Measurements from ENCODE around the gene SLC22A23.

Gene SLC22A23

DNA sequence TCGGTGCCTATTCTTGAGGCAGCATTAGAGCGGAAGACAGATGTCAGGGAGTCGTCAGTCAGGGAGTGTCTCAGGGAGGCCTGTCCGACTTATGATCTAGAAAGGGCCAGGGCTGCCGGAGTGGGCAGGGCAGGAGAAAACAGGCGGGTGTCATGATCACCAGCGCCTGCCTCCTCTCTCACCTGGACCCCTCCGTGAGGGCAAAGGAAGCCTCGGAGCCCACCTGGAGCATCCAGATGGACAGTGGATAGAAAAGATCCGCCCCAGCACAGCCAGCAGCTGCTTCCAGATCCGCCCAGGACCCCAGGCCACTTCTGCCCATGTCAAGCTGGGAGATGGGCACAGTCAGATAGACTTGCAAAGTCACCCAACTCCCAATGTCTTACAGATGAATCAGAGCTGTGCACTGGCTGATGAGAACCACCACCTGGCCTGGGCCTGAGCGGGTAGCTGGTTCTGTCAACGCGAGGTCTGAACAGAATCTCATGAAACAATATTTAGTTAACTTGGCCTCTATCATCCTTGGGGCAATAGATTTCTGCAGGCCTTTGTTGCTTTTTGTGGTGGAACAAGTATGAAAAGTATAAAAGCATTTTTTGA, 175.9 kb downstream of the SLC22A23 start:
- H3K36me3 ChIP-seq (ENCODE audit: insufficient read depth, low read length): peaks cover 24% of the 10 kb centered on the region
- no peak overlapping the region for H3K4me3 ChIP-seq (ENCODE audit: low read length)
- H3K4me1 ChIP-seq (ENCODE audit: insufficient read depth, low read length): peaks cover 32% of the 10 kb centered on the region
- H2AFZ ChIP-seq (ENCODE audit: low read depth, low read length): no peak overlapping the region
- no peaks in the 10 kb centered on the region for H3K27me3 ChIP-seq (ENCODE audit: insufficient read depth, low read length)
- no peaks in the 10 kb centered on the region for H3K9me3 ChIP-seq (ENCODE audit: low read length)

DNA sequence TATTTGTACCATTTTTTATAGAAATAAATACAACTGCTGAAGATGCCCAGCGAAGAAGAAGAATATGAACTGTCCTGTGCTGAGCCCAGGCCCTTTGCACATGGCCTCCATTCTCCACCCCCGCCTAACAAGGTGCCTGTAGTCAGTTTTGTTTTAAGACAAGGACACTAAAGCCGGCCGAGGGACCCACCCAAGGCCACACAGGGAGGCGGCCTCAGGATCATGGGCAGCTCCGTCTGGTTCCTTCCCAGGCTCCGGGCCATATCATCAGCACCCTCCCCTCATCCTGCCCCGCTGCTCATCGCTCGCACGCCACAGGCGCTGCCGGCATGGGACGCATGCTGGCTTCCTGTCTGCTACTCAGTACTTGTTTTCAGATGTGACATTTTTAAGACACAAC, 176.8 kb downstream of the SLC22A23 start:
- peaks cover 29% of the 10 kb centered on the region for H3K4me1 ChIP-seq (ENCODE audit: insufficient read depth, low read length)
- no peak overlapping the region for H3K4me3 ChIP-seq (ENCODE audit: low read length)
- H3K9me3 ChIP-seq (ENCODE audit: low read length): no peaks in the 10 kb centered on the region
- peaks cover 18% of the 10 kb centered on the region for H3K36me3 ChIP-seq (ENCODE audit: insufficient read depth, low read length)
- H3K27me3 ChIP-seq (ENCODE audit: insufficient read depth, low read length): no peaks in the 10 kb centered on the region
- no peak overlapping the region for H2AFZ ChIP-seq (ENCODE audit: low read depth, low read length)

DNA sequence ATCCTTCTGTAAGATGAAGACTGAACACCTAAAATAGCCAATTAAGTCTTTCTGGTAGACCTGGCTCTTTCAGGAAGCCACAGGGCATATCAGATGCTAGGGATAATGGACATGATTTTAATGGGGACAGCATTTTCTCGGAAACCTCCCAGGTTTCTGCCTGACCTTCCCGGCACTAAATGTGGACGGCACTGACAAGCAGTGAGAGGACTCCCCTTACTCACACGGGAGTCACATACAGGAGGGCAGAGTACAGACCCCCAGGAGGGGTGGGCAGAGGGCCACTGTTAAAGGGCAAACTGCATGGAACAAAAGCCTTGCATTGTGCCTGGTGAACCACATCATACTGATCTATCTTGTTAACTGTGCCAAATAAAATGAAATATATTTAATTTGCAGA, 178.2 kb downstream of the SLC22A23 start:
- H3K27me3 ChIP-seq (ENCODE audit: insufficient read depth, low read length): no peaks in the 10 kb centered on the region
- no peak overlapping the region for H3K4me3 ChIP-seq (ENCODE audit: low read length)
- H2AFZ ChIP-seq (ENCODE audit: low read depth, low read length): no peak overlapping the region
- peaks cover 19% of the 10 kb centered on the region for H3K36me3 ChIP-seq (ENCODE audit: insufficient read depth, low read length)
- peaks cover 27% of the 10 kb centered on the region for H3K4me1 ChIP-seq (ENCODE audit: insufficient read depth, low read length)
- no peaks in the 10 kb centered on the region for H3K9me3 ChIP-seq (ENCODE audit: low read length)

DNA sequence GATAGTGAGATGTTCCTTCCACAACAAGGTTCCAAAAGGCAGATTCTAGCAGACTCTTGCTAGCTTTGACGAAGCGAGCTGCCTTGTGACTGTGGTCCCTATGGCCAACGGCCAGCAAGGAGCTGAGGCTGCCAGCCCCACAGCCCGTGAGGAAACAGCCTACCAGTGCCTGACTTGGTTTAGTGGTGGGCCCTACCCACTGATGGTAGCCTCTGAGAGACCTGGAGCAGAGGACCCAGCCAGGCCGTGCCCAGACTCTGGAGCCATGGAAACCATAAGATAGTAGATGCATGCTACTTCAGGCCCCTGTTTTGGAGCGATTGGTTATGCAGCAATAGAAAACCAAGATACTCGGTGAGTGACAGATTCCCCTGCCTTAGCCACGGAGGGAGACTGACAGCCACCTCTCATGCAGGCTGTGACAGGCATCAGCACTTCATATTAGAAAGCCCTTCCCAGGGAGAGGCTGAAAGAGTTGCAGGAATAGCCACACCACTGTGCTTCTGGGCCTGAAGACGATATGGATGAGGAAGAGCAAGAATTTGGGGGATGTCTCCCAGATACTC, 178.9 kb downstream of the SLC22A23 start:
- peaks cover 21% of the 10 kb centered on the region for H3K36me3 ChIP-seq (ENCODE audit: insufficient read depth, low read length)
- no peak overlapping the region for H3K4me3 ChIP-seq (ENCODE audit: low read length)
- no peaks in the 10 kb centered on the region for H3K27me3 ChIP-seq (ENCODE audit: insufficient read depth, low read length)
- H2AFZ ChIP-seq (ENCODE audit: low read depth, low read length): no peak overlapping the region
- H3K9me3 ChIP-seq (ENCODE audit: low read length): no peaks in the 10 kb centered on the region
- peaks cover 23% of the 10 kb centered on the region for H3K4me1 ChIP-seq (ENCODE audit: insufficient read depth, low read length)

DNA sequence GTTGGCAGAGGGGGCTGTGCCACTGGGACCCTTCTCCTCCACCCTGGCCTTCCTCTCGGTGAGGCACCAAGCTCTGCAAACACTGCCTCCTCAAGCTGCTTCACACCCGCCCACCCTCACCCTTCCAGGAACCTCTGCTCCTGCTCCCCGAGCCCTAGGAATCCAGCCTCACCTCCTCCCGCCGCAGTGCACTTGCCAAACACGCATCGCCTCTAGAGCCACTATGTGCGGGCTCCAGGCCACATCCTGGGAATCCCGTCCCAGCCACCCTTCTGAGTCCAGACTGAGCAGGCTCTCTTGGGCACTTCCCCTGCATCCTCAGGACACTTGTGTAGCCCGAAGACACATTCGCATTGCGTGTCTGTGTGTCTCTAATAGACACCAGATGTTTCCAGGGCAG, 179.6 kb downstream of the SLC22A23 start:
- peaks cover 25% of the 10 kb centered on the region for H3K36me3 ChIP-seq (ENCODE audit: insufficient read depth, low read length)
- no peaks in the 10 kb centered on the region for H3K27me3 ChIP-seq (ENCODE audit: insufficient read depth, low read length)
- H3K4me1 ChIP-seq (ENCODE audit: insufficient read depth, low read length): peaks cover 17% of the 10 kb centered on the region
- no peak overlapping the region for H2AFZ ChIP-seq (ENCODE audit: low read depth, low read length)
- no peaks in the 10 kb centered on the region for H3K9me3 ChIP-seq (ENCODE audit: low read length)
- no peak overlapping the region for H3K4me3 ChIP-seq (ENCODE audit: low read length)

DNA sequence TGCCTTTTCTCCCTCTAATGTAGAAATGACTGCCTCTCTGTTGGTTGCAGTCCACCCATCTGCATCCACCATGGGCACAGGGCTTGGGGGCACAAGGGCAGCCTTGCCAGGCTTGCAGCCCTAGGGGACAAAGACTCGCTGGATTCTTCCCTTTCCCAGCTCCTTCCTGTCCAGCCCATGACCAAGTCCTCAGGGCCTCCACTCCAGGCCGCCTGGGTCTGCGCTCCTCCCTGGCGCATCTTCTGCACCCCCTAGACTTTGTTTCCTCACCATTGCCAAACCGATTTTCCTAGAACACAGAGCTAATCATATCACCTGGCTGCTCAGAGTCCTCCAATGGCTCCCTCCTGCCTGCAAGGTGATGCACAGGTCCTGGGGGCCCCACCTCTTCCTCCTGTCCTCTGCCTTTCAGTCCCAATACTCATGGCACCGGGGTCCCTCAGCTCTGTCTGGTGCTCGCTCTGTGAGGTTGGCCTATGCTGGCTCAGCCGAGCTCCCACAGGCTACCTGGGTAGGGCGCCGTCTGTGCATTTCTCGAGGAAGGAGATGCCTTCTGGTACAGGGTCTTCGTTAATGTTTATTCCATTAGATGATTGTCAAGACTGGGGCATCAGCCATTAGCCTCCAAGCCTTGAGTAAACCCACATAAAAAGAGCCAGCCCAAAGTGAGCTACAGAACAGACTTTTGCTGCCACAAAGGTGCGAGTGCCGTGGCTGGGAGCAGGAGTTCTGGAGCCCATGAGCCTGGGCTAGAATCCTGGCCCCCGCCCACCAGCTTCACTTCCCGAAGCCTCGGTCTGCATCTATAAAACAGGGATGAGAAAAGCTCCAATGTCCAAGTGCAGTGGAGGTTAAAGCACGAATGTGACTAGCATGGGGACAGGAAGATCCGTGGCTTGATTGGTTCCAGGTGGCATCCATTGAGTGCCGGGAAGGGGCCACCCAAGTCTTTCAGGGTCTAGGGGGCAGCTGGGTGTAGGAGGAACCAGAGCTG, 180.4 kb downstream of the SLC22A23 start:
- H3K4me3 ChIP-seq (ENCODE audit: low read length): no peak overlapping the region
- H3K9me3 ChIP-seq (ENCODE audit: low read length): no peaks in the 10 kb centered on the region
- peaks cover 9% of the 10 kb centered on the region for H3K4me1 ChIP-seq (ENCODE audit: insufficient read depth, low read length)
- peaks cover 33% of the 10 kb centered on the region for H3K36me3 ChIP-seq (ENCODE audit: insufficient read depth, low read length)
- no peaks in the 10 kb centered on the region for H3K27me3 ChIP-seq (ENCODE audit: insufficient read depth, low read length)
- H2AFZ ChIP-seq (ENCODE audit: low read depth, low read length): no peak overlapping the region

DNA sequence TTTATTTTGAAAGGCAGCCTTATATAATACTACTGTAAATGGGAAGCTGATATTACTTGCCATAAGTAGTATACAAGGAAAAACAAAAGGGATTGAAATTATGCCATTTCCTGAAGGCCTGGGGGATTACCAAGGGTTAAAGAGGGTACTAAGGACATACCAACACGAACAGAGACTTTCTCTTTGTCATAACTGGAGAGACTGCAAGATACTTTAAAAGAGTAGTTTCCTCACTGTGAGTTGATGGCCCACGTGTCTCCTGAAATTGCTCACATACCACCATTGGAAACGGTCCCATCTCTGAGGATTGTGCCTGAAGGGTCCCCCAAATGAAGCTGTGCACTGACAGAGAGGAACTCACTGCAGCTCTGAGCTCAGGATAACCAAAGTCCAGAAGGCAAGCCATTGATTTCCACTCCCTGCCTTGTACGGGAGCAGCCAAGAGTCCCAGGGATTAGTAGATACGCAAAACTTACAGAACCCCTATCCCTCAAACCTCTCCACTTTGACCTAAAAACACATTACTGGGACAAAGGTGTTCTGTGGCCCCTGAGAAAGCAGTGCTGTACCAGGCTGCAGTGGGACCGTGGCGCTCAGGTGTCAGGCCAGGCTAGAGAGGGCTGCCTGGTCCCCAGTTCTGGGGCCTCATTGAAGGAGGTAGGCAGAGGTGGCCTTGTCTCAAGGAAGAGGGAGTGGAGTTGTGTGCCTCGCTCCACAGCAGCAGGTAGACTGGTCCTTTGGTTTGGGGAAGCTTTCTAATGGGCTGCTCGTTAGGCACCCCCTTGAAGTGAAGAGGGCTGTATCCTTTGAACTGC, 182.9 kb downstream of the SLC22A23 start:
- Histone ChIP-seq H3K27me3 (ENCODE audit: insufficient read depth, low read length) (no peaks in the 10 kb centered on the region), H2AFZ (ENCODE audit: low read depth, low read length) (no peak overlapping the region), H3K9me3 (ENCODE audit: low read length) (no peaks in the 10 kb centered on the region), H3K4me1 (ENCODE audit: insufficient read depth, low read length) (no peaks in the 10 kb centered on the region), H3K4me3 (ENCODE audit: low read length) (no peak overlapping the region), H3K36me3 (ENCODE audit: insufficient read depth, low read length) (peaks cover 57% of the 10 kb centered on the region)

DNA sequence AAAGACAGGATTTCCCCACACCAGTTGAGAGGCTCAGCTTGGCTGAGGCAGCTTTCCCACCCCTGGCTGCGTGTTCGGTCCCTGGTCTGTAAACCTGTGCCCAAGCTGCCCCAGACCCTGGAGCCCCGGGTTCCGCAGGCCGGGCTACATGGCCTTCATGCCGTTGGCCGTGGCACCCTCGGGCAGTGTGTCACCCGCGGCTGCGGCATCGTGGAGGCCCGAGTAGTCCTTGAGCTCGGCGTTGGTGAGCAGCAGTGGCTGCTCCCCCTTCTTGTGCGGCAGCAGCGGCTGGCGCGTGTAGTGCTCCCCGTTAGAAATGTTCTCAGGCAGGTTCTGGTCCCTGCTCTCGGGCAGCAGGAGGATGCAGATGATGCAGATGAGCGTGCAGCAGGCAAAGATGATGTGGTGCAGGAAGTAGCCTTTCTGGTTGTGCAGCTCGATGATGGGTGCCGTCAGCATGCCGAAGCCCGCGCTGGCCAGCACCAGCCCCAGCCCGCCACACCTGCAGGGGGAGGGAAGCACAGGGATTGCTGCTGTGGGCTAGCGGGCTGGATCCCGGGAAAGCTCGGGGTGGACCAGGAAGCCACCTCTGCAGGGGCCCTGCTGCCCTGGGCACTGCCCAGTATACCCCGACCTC, 183.8 kb downstream of the SLC22A23 start:
- no peaks in the 10 kb centered on the region for H3K9me3 ChIP-seq (ENCODE audit: low read length)
- H3K27me3 ChIP-seq (ENCODE audit: insufficient read depth, low read length): no peaks in the 10 kb centered on the region
- no peak overlapping the region for H2AFZ ChIP-seq (ENCODE audit: low read depth, low read length)
- H3K36me3 ChIP-seq (ENCODE audit: insufficient read depth, low read length): peaks cover 64% of the 10 kb centered on the region
- no peaks in the 10 kb centered on the region for H3K4me1 ChIP-seq (ENCODE audit: insufficient read depth, low read length)
- no peak overlapping the region for H3K4me3 ChIP-seq (ENCODE audit: low read length)

DNA sequence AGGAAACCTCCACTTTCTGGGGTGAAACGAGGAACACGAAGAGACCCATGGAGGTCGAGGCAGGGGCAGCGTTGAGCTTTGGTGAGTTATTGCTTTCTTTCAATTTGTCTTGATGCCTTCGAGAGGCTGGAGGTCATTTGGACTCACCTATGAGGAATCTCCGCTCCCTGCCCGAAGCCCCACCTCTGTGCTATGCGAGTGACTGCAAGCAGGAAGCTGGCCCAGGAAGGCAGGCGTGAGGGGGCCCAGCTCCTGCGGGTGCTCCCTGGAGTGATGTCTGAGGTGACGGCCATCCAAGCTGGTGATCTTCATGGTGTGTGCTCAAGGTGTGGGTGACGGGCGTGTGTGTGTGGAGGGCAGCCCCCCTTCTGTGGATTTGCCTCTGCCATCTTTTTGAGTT, 185.1 kb downstream of the SLC22A23 start:
- Histone ChIP-seq H3K9me3 (ENCODE audit: low read length) (no peaks in the 10 kb centered on the region), H3K4me3 (ENCODE audit: low read length) (no peak overlapping the region), H2AFZ (ENCODE audit: low read depth, low read length) (no peak overlapping the region), H3K4me1 (ENCODE audit: insufficient read depth, low read length) (no peaks in the 10 kb centered on the region), H3K27me3 (ENCODE audit: insufficient read depth, low read length) (no peaks in the 10 kb centered on the region), H3K36me3 (ENCODE audit: insufficient read depth, low read length) (peaks cover 71% of the 10 kb centered on the region)

DNA sequence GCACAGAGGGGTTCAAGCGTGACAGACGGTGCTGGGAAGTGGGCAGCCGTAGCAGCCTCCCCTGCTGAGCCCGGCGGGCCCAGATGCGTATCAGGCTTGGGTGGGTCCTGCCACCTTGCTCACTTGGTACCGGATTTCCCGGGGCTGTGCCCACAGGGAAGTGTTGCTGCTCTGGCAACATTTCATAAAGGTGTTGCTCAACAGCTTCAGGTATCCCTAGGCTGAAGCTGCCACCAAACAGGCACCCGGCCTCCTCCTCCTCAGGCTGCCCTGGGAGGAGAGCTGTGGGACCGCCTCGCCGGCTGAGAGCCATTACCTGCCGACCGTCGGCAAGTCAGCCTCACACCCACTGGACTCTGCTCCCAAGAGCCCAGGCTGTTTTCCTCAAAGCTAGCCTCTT, 186.6 kb downstream of the SLC22A23 start:
- no peaks in the 10 kb centered on the region for H3K27me3 ChIP-seq (ENCODE audit: insufficient read depth, low read length)
- H3K36me3 ChIP-seq (ENCODE audit: insufficient read depth, low read length): peaks cover 68% of the 10 kb centered on the region
- H3K9me3 ChIP-seq (ENCODE audit: low read length): no peaks in the 10 kb centered on the region
- no peaks in the 10 kb centered on the region for H3K4me1 ChIP-seq (ENCODE audit: insufficient read depth, low read length)
- no peak overlapping the region for H2AFZ ChIP-seq (ENCODE audit: low read depth, low read length)
- H3K4me3 ChIP-seq (ENCODE audit: low read length): no peak overlapping the region

DNA sequence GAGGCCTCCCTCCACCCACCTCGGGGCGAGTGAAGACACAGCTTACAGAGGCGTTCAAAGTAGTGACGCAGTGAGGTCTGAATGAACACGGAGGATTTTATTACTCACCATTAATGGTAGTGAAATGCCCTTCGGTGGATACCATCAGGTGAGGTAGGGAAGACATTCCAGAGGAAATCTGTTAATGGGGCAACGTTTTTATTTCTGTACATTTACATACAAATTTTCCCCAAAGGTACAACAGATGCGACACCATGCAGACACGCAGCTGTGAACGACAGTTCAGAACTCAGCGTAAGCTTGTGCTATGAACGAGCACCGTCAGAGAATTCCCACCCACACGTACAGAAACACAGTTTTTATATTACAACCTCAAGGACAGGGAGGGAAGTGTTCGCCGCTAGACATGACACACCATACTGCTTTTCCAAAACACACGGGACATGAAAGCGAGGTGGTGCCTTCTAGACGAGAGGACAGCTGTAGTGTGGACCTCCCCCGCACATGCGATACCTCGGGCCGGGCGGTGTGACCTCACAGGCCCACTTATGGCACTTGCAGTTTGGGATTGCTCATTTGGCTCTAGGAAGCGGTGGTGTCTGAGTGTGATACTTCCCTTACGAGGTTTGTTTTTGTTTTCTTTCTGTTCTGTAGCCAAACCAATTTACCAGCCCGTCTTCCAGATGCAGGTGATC, 187.4 kb downstream of the SLC22A23 start:
- Histone ChIP-seq H3K4me1 (ENCODE audit: insufficient read depth, low read length) (no peaks in the 10 kb centered on the region), H3K4me3 (ENCODE audit: low read length) (no peak overlapping the region), H3K36me3 (ENCODE audit: insufficient read depth, low read length) (peaks cover 76% of the 10 kb centered on the region), H2AFZ (ENCODE audit: low read depth, low read length) (no peak overlapping the region), H3K9me3 (ENCODE audit: low read length) (no peaks in the 10 kb centered on the region), H3K27me3 (ENCODE audit: insufficient read depth, low read length) (no peaks in the 10 kb centered on the region)

DNA sequence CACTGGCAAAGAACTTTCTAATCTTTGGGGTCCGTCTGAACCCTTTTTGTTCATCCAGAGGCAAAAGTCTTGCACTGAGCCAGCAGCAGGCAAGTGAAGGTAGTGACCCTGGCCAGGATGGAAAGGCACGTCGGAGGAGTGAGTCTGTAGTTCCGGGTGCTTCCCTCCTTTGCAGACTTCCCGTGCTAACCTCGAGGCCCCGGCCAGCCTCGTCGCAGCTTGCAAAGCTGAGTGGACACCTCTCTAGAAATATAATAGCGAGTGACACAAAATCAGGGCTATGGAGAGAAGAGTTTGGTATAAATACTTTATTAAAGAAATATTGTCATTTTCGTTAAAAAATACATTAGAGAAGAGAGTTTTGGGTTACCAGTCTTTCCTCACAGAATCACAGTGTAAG, 188.2 kb downstream of the SLC22A23 start:
- Histone ChIP-seq H3K4me3 (ENCODE audit: low read length) (no peak overlapping the region), H3K36me3 (ENCODE audit: insufficient read depth, low read length) (peaks cover 77% of the 10 kb centered on the region), H3K27me3 (ENCODE audit: insufficient read depth, low read length) (no peaks in the 10 kb centered on the region), H3K4me1 (ENCODE audit: insufficient read depth, low read length) (no peaks in the 10 kb centered on the region), H3K9me3 (ENCODE audit: low read length) (no peaks in the 10 kb centered on the region), H2AFZ (ENCODE audit: low read depth, low read length) (no peak overlapping the region)
